Testis (tissue), 3 donors: ENCODE data around the gene GARRE1. TPM values are rescaled to one million over a fixed set of nuclear protein-coding genes. Genes with fewer than 3 reads are reported as not detected.

Source experiments
- DNase-seq: peaks from one replicate; pipeline ENCODE4 v3.0.0-alpha.2; 2019
- H3K27ac ChIP-seq, 2 donors: fragments of 200-600 bp; sonication (generic); one replicate each; pipeline ENCODE4 v1.5.1; 2019
- H3K27me3 ChIP-seq: fragments of 200-600 bp; sonication (generic); one replicate; pipeline ENCODE4 v1.5.1; 2019
- H3K36me3 ChIP-seq: fragments of 200-600 bp; sonication (generic); one replicate; pipeline ENCODE4 v1.5.1; 2017; ENCODE audit warnings: low read depth; ENCODE audit errors: missing control alignments
- H3K4me1 ChIP-seq: fragments of 200-600 bp; sonication (generic); one replicate; pipeline ENCODE4 v1.5.1; 2019
- H3K4me3 ChIP-seq, 2 donors: fragments of 200-600 bp; sonication (generic); one replicate each; pipeline ENCODE4 v1.5.1; 2017 to 2019
- H3K9me3 ChIP-seq: fragments of 200-600 bp; sonication (generic); one replicate; pipeline ENCODE4 v1.5.1; 2017
- POLR2A ChIP-seq: fragments of 450-650 bp; IDR thresholded peaks from one replicate; pipeline ENCODE4 v1.6.1; 2017; ENCODE audit warnings: antibody characterized with exemption, mild to moderate bottlenecking, moderate library complexity
- WGBS, 2 donors: methylation state at CpG; one replicate each; pipeline ENCODE4 v1.1.5; 2018; 5-methylcytosine and 5-hydroxymethylcytosine counted together
- intact Hi-C: fragments of 100-400 bp; cut with DNase I; formaldehyde crosslinking; loops from one replicate; pipeline ENCODE4 v1.15.1; 2023; ENCODE audit warnings: low total_unique reads
- polyA plus RNA-seq: library from polyadenylated mRNA; stranded (reverse); fragments of 350-450 nt; fragmentation: Illumina TruSeq; extraction: RNeasy Lipid Tissue Mini Kit (QIAGEN cat#74804); gene quantifications from one replicate; pipeline ENCODE4 v1.2.3, GENCODE V29; 2014; ENCODE audit warnings: low read depth, low replicate concordance; ENCODE audit not compliant: insufficient read depth
- total RNA-seq, 2 donors: library from RNA; depleted of rRNA; stranded (reverse); fragments of >200 nt; gene quantifications; one replicate each; pipeline ENCODE4 v1.2.3, GENCODE V29; 2016
- TF ChIP-seq, protein P1 (sequence below), 3 experiments: fragments of 450-650 bp in 2 of 3; fragments of 200-600 bp in 1 of 3; sonication (generic) in 1 of 3; IDR thresholded peaks; one replicate each; pipeline ENCODE4 v1.5.1; 2016 to 2019; ENCODE audit warnings: antibody characterized with exemption in 3 of 3, mild to moderate bottlenecking in 2 of 3, moderate library complexity in 1 of 3

Gene GARRE1
- total and polyA plus RNA-seq, 3 donors from 2014 or later: 21.1 to 38.4 (median 33.7) TPM

DNA sequence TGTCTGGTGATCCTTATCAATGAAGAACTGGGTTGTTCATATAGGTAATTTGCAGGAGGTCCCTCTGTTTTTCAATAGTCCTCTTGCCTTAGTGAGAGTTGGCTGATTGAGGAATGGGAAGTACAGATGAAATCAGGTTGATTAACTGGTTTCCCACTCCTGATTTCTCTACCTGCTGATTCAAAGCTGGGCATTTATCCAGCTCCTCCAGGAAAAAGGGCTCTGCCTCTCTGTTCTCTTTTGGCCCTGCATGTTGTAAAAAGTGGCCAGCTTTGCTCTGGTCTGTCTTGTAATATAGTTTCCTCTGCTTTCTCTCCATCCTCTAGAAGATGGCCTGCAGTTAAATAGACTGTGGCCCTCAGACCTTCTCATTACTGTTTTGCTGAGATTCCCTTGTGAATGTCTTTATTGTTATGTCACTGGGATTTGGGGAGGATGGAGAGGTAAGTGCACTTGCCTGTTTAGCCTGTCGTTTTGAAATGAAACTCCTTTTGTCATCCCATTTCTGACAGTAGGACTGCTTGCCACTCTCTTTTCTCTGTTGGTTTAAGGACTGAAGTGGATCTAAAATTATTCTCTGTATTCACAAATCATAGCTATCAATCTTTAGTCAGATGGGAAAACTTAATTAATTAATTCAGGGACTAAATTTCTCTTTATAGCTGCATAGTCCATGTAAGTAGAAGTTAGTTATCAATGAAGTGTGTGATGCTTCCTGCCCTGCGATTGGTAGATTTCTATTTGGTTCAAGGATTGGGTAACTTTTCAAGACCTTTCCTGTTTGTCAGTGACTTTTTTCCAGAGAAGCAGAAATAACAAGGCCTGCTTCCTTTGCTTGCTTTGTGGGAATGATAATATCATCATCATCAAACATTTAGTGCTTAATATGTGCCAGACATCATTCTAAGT, 28.5 kb downstream of the GARRE1 start:
- WGBS, 2 donors: 70 to 73% methylated on average over 2 of the region's 2 CpGs
- no peaks in the 10 kb centered on the region for H3K4me1 ChIP-seq
- intact Hi-C loops: no loop called here
- no peak overlapping the region for H3K27ac ChIP-seq
- no peaks in the 10 kb centered on the region for H3K27me3 ChIP-seq
- no peak overlapping the region for H3K4me3 ChIP-seq
- no peaks in the 10 kb centered on the region for H3K36me3 ChIP-seq
- DNase-seq: no peak
- H3K9me3 ChIP-seq: no peaks in the 10 kb centered on the region
- no peak for TF ChIP-seq POLR2A
- TF ChIP-seq, protein P1, sequence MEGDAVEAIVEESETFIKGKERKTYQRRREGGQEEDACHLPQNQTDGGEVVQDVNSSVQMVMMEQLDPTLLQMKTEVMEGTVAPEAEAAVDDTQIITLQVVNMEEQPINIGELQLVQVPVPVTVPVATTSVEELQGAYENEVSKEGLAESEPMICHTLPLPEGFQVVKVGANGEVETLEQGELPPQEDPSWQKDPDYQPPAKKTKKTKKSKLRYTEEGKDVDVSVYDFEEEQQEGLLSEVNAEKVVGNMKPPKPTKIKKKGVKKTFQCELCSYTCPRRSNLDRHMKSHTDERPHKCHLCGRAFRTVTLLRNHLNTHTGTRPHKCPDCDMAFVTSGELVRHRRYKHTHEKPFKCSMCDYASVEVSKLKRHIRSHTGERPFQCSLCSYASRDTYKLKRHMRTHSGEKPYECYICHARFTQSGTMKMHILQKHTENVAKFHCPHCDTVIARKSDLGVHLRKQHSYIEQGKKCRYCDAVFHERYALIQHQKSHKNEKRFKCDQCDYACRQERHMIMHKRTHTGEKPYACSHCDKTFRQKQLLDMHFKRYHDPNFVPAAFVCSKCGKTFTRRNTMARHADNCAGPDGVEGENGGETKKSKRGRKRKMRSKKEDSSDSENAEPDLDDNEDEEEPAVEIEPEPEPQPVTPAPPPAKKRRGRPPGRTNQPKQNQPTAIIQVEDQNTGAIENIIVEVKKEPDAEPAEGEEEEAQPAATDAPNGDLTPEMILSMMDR (IDR thresholded peaks at IDR 0.05): no peak

DNA sequence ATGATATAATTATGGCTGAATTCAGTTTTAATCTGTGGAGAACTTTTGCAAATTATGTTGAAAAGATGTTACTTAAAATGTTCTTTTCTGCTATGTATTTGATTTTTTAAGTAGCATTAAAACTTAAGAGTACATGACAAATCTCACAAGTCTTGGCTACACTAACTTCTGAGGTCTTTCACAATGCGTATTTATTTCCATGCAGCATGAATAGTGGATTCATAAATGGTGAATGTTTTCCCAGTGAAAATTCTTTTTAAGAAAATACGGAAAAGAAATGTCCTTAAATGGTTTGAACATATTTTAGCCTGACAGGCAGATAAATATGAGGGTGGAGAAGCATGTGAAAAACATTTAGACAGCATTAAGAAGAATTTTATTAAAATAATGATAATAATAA, 30.2 kb downstream of the GARRE1 start:
- H3K36me3 ChIP-seq: no peaks in the 10 kb centered on the region
- no peaks in the 10 kb centered on the region for H3K4me1 ChIP-seq
- TF ChIP-seq POLR2A: no peak
- TF ChIP-seq, protein P1 (IDR thresholded peaks at IDR 0.05): no peak
- intact Hi-C loops: no loop called here
- H3K27me3 ChIP-seq: no peaks in the 10 kb centered on the region
- H3K9me3 ChIP-seq: no peaks in the 10 kb centered on the region
- 90 to 93% methylated on average over 2 of the region's 2 CpGs for WGBS, 2 donors
- H3K27ac ChIP-seq: no peak overlapping the region
- H3K4me3 ChIP-seq: no peak overlapping the region
- no peak for DNase-seq

DNA sequence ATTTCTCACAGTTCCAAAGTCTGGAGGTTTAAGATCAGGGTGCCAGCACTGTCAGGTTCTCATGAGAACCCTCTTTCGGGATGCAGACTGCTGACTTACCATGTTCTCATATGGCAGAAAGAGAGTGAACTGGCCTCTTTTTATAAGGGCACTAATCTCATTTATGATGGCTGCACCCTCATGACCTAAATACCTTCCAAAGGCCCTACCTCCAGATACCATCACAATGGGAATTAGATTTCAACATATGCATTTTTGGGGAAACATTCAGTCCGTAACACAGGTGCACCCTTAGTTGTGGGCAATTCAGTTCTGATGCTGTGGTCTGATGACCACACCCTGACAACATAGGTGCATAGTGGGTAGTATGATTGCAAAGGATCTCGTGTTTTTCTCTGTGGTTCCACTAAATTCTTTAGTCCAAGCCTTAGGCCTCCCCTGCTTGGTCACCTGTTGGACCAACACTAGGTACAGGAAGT, 33.3 kb downstream of the GARRE1 start:
- no peaks in the 10 kb centered on the region for H3K4me1 ChIP-seq
- H3K9me3 ChIP-seq: no peaks in the 10 kb centered on the region
- no peaks in the 10 kb centered on the region for H3K27me3 ChIP-seq
- no peaks in the 10 kb centered on the region for H3K36me3 ChIP-seq
- no peak overlapping the region for H3K4me3 ChIP-seq
- TF ChIP-seq, protein P1 (IDR thresholded peaks at IDR 0.05): no peak
- no peak for TF ChIP-seq POLR2A
- intact Hi-C loops: no loop called here
- no peak for DNase-seq
- H3K27ac ChIP-seq: no peak overlapping the region
- WGBS, 2 donors: 90 to 92% methylated on average over 3 of the region's 3 CpGs

DNA sequence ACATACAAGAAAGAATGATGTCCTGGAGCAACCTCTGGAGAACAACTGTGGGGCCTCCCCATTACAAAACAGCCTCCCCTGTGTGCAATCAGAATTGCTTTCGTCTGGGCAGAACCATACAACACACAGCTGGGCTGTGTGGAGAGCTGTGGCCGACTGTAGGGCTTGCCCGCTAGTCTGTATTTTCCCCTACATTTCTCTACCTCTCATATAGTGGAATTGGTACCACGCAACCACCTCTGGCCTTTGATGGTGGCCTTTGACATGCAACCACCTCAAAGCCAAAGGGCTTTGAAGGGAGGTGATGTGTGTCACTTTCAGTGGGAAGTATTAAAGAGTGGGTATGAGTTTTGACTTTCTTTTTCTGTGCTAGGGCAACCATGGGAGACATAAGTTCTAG, 34.0 kb downstream of the GARRE1 start:
- H3K4me3 ChIP-seq: no peak overlapping the region
- no peak overlapping the region for H3K27ac ChIP-seq
- intact Hi-C loops: no loop called here
- TF ChIP-seq, protein P1 (IDR thresholded peaks at IDR 0.05): no peak
- no peak for TF ChIP-seq POLR2A
- H3K36me3 ChIP-seq: no peaks in the 10 kb centered on the region
- no peaks in the 10 kb centered on the region for H3K27me3 ChIP-seq
- no peaks in the 10 kb centered on the region for H3K9me3 ChIP-seq
- WGBS, 2 donors: 96 to 97% methylated on average over 4 of the region's 4 CpGs
- no peak for DNase-seq
- H3K4me1 ChIP-seq: no peaks in the 10 kb centered on the region
